ENCODE measurements around the gene VARS2. TPM values are rescaled to one million over a fixed set of nuclear protein-coding genes. Genes with fewer than 3 reads are reported as not detected.
"Not testable (repeated sequence)": the region's sequence is repeated elsewhere in the genome, so short reads cannot be mapped to it uniquely, and the experiment has no call there.

The VARS2 gene
- total RNA-seq, 1 experiment from 2014 or later = 68.2 TPM

DNA sequence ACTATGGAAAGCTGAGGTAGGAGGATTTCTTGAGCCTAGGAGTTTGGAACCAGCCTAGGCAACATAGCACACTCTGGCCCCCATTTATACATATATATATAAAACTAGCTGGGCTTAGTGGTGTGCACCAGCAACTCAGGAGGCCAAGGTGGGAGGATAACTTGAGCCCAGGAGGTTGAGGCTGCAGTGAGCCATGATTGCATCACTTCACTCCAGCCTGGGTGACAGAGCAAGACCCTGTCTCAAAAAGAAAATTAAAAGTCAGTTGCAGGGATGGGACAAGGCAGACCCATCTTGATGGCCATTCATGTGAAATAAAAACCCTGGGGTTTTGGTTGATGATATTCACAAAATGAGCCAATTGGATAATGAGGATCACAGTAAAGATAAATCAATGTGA, 12.6 kb upstream of the VARS2 start:
- Histone ChIP-seq H3K27me3 (ENCODE audit: insufficient read depth, low read length) (no peaks in the 10 kb centered on the region), H3K9me3 (ENCODE audit: control insufficient read depth, low read depth, low read length) (no peaks in the 10 kb centered on the region), H3T11ph (ENCODE audit: low read length) (no peak overlapping the region), H3K18ac (ENCODE audit: insufficient read length, low read depth, low read length) (no peak overlapping the region), H3K4ac (ENCODE audit: low read depth, low read length) (no peak overlapping the region), H3K56ac (ENCODE audit: insufficient read length, low read depth, low read length) (no peak overlapping the region), H2BK12ac (ENCODE audit: insufficient read length, low read depth, low read length) (no peak overlapping the region), H3K4me2 (ENCODE audit: insufficient read depth, insufficient read length, low read length) (no peak overlapping the region), H3K9ac (ENCODE audit: extremely low read depth, insufficient read length, low read length) (no peak overlapping the region), H2AK5ac (ENCODE audit: insufficient read length, low read length) (no peak overlapping the region), H3K14ac (ENCODE audit: insufficient read depth, low read length) (no peak overlapping the region), H2BK15ac (ENCODE audit: low read depth, low read length) (no peak overlapping the region), H2BK5ac (ENCODE audit: insufficient read length, low read length) (no peak overlapping the region), H3K4me1 (ENCODE audit: insufficient read depth, low read length) (no peaks in the 10 kb centered on the region), H3K23ac (ENCODE audit: insufficient read length, low read depth, low read length) (no peak overlapping the region), H3K23me2 (ENCODE audit: insufficient read length, low read depth, low read length, poor library complexity, severe bottlenecking) (no peaks in the 10 kb centered on the region), H2AFZ (ENCODE audit: low read length) (no peak overlapping the region), H3K27ac (ENCODE audit: insufficient read length, low read depth, low read length) (no peak overlapping the region), H3K79me2 (ENCODE audit: insufficient read depth, low read length) (no peaks in the 10 kb centered on the region), H4K8ac (replicated peaks; ENCODE audit: insufficient read length, low read depth, low read length) (no peak overlapping the region), H2BK120ac (ENCODE audit: low read depth, low read length, poor library complexity, severe bottlenecking) (no peak overlapping the region), H4K91ac (ENCODE audit: insufficient read length, low read depth, low read length) (no peak overlapping the region), H4K5ac (ENCODE audit: insufficient read length, low read depth, low read length) (no peak overlapping the region), H3K79me1 (ENCODE audit: insufficient read depth, low read depth, low read length, poor library complexity, severe bottlenecking) (no peaks in the 10 kb centered on the region), H4K20me1 (ENCODE audit: control insufficient read depth, insufficient read depth, insufficient read length) (no peaks in the 10 kb centered on the region), H2BK20ac (ENCODE audit: low read depth, low read length, poor library complexity, severe bottlenecking) (no peak overlapping the region)
- no peak for DNase-seq
- TF ChIP-seq, protein P1, sequence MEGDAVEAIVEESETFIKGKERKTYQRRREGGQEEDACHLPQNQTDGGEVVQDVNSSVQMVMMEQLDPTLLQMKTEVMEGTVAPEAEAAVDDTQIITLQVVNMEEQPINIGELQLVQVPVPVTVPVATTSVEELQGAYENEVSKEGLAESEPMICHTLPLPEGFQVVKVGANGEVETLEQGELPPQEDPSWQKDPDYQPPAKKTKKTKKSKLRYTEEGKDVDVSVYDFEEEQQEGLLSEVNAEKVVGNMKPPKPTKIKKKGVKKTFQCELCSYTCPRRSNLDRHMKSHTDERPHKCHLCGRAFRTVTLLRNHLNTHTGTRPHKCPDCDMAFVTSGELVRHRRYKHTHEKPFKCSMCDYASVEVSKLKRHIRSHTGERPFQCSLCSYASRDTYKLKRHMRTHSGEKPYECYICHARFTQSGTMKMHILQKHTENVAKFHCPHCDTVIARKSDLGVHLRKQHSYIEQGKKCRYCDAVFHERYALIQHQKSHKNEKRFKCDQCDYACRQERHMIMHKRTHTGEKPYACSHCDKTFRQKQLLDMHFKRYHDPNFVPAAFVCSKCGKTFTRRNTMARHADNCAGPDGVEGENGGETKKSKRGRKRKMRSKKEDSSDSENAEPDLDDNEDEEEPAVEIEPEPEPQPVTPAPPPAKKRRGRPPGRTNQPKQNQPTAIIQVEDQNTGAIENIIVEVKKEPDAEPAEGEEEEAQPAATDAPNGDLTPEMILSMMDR (conservative IDR thresholded peaks at IDR 0.05) = no peak
- H3K4me1 Mint-ChIP-seq = peaks cover 5 to 11% of the 10 kb centered on the region in 2 experiments
- H3K27me3 Mint-ChIP-seq (ENCODE audit: low read depth) = no peaks in the 10 kb centered on the region; the same call in 1 of the 2 replicates
- no peak overlapping the region for H3K4me3 Mint-ChIP-seq
- peaks cover 25 to 38% (median 36%) of the 10 kb centered on the region in 3 experiments; a peak in 6 of 7 replicates for H3K36me3 Mint-ChIP-seq (ENCODE audit: insufficient read depth in 1 of 3, low read depth in 3 of 3)
- no peak overlapping the region; a peak in 1 of 7 replicates for H3K27ac Mint-ChIP-seq
- no peaks in the 10 kb centered on the region for H3K9me3 Mint-ChIP-seq

- H3K23me2 ChIP-seq (ENCODE audit: insufficient read length, low read depth, low read length, poor library complexity, severe bottlenecking); H4K91ac ChIP-seq (ENCODE audit: insufficient read length, low read depth, low read length); H3K27ac ChIP-seq (ENCODE audit: insufficient read length, low read depth, low read length); H3K79me1 ChIP-seq (ENCODE audit: insufficient read depth, low read depth, low read length, poor library complexity, severe bottlenecking); H2BK15ac ChIP-seq (ENCODE audit: low read depth, low read length); H3K79me2 ChIP-seq (ENCODE audit: insufficient read depth, low read length); H4K20me1 ChIP-seq (ENCODE audit: control insufficient read depth, insufficient read depth, insufficient read length); H3K56ac ChIP-seq (ENCODE audit: insufficient read length, low read depth, low read length); H2AK5ac ChIP-seq (ENCODE audit: insufficient read length, low read length); H2BK12ac ChIP-seq (ENCODE audit: insufficient read length, low read depth, low read length); H3K27me3 Mint-ChIP-seq (ENCODE audit: low read depth); H3T11ph ChIP-seq (ENCODE audit: low read length); H3K9me3 Mint-ChIP-seq; H3K9ac ChIP-seq (ENCODE audit: extremely low read depth, insufficient read length, low read length); H2AFZ ChIP-seq (ENCODE audit: low read length); H4K8ac ChIP-seq (replicated peaks; ENCODE audit: insufficient read length, low read depth, low read length); H3K23ac ChIP-seq (ENCODE audit: insufficient read length, low read depth, low read length); H3K9me3 ChIP-seq (ENCODE audit: control insufficient read depth, low read depth, low read length); H3K27ac Mint-ChIP-seq; H3K18ac ChIP-seq (ENCODE audit: insufficient read length, low read depth, low read length); H3K4me1 ChIP-seq (ENCODE audit: insufficient read depth, low read length); DNase-seq; H4K5ac ChIP-seq (ENCODE audit: insufficient read length, low read depth, low read length); H2BK120ac ChIP-seq (ENCODE audit: low read depth, low read length, poor library complexity, severe bottlenecking); H2BK20ac ChIP-seq (ENCODE audit: low read depth, low read length, poor library complexity, severe bottlenecking); H2BK5ac ChIP-seq (ENCODE audit: insufficient read length, low read length); H3K4me3 Mint-ChIP-seq; H3K27me3 ChIP-seq (ENCODE audit: insufficient read depth, low read length); H3K4ac ChIP-seq (ENCODE audit: low read depth, low read length); H3K4me2 ChIP-seq (ENCODE audit: insufficient read depth, insufficient read length, low read length): not testable (repeated sequence)
- Mint-ChIP-seq H3K36me3 (ENCODE audit: insufficient read depth in 1 of 3, low read depth in 3 of 3) (peaks cover 21 to 31% (median 29%) of the 10 kb centered on the region in 3 experiments; a peak in 6 of 7 replicates), H3K4me1 (peaks cover 5 to 12% of the 10 kb centered on the region in 2 experiments)
- no CpG with 5 or more reads among the region's 9 CpGs for WGBS (ENCODE audit: extremely low coverage, insufficient read length, low lambda C conversion rate)
- H3K14ac ChIP-seq (ENCODE audit: insufficient read depth, low read length) = 0 out of 2 replicates have a peak overlapping the region, but pooled peaks have one; percentile 57
These were observed 11.8 kb upstream of the VARS2 start for GRCh38 chr6:30902196-30902595.
